ENCODE measurements around the gene SOST. TPM values are rescaled to one million over a fixed set of nuclear protein-coding genes. Genes with fewer than 3 reads are reported as not detected.
A peak's percentile ranks its signal among the peaks of the same experiment; 100 is the strongest.

Gene SOST
- total and polyA plus RNA-seq, 8 donors = not detected

- Histone ChIP-seq H3K9me3 (no peaks in the 10 kb centered on the region), H3K4me1 (no peaks in the 10 kb centered on the region), H3K27me3 (peaks cover 0 to 7% (median 0%) of the 10 kb centered on the region in 4 donors), H3K36me3 (no peaks in the 10 kb centered on the region), H3K27ac (no peak overlapping the region), H3K4me3 (no peak overlapping the region)
- FAIRE-seq = no peak
- DNase-seq = no peak
- TF ChIP-seq CTCF (IDR thresholded peaks at IDR 0.05) = no peak
- no peak for ATAC-seq
- 41 to 53% methylated on average over 6 of the region's 6 CpGs for WGBS, 2 donors
- intact Hi-C loops (cut with DNase I) = loop anchor here (2.0 to 10.0 kb wide), 3 partner anchors 61 to 193 kb away; no protein-coding TSS in a partner anchor
These were observed 505 bp downstream of the SOST start for GRCh38 chr17:43758086-43758485.

- FAIRE-seq = no peak
- no peak for DNase-seq
- H3K27ac ChIP-seq = no peak overlapping the region
- WGBS, 2 donors = 62 to 65% methylated on average over 8 of the region's 8 CpGs
- H3K27me3 ChIP-seq = peaks cover 0 to 7% (median 0%) of the 10 kb centered on the region in 4 donors
- H3K4me1 ChIP-seq = no peaks in the 10 kb centered on the region
- no peak for ATAC-seq
- no peak overlapping the region for H3K4me3 ChIP-seq
- H3K9me3 ChIP-seq = no peaks in the 10 kb centered on the region
- intact Hi-C loops (cut with DNase I) = loop anchor here in 2 of 3 donors (5.0 to 10.0 kb wide), 2 partner anchors 60 to 192 kb away; no protein-coding TSS in a partner anchor
- TF ChIP-seq CTCF (IDR thresholded peaks at IDR 0.05) = no peak
- no peaks in the 10 kb centered on the region for H3K36me3 ChIP-seq
These were observed 1.4 kb downstream of the SOST start for GRCh38 chr17:43757171-43757660.

- no peak overlapping the region for H3K4me3 ChIP-seq
- no peaks in the 10 kb centered on the region for H3K36me3 ChIP-seq
- DNase-seq (no peak), FAIRE-seq (no peak), ATAC-seq (no peak)
- intact Hi-C loops (cut with DNase I) = loop anchor here in 2 of 3 donors (5.0 to 10.0 kb wide), 2 partner anchors 59 to 191 kb away; no protein-coding TSS in a partner anchor
- H3K27me3 ChIP-seq = peaks cover 0 to 7% (median 0%) of the 10 kb centered on the region in 4 donors
- 70 to 81% methylated on average over 6 of the region's 6 CpGs for WGBS, 2 donors
- no peak overlapping the region for H3K27ac ChIP-seq
- TF ChIP-seq CTCF (IDR thresholded peaks at IDR 0.05) = no peak
- no peaks in the 10 kb centered on the region for H3K9me3 ChIP-seq
- H3K4me1 ChIP-seq = no peaks in the 10 kb centered on the region
These were observed 2.4 kb downstream of the SOST start for GRCh38 chr17:43756201-43756600.

- H3K36me3 ChIP-seq = no peaks in the 10 kb centered on the region
- intact Hi-C loops (cut with DNase I) = loop anchor here in 2 of 3 donors (5.0 to 10.0 kb wide), 2 partner anchors 58 to 191 kb away; no protein-coding TSS in a partner anchor
- no peak overlapping the region for H3K27ac ChIP-seq
- H3K4me3 ChIP-seq = peak overlapping the region in 1 of 4 donors; percentile 7
- DNase-seq (peak in 2 of 6 donors; percentile 63 to 68), FAIRE-seq (no peak), ATAC-seq (peak in 3 of 4 donors; percentile 10 to 72 (median 60))
- TF ChIP-seq CTCF (IDR thresholded peaks at IDR 0.05) = no peak
- no peaks in the 10 kb centered on the region for H3K9me3 ChIP-seq
- peaks cover 0 to 7% (median 0%) of the 10 kb centered on the region in 4 donors for H3K27me3 ChIP-seq
- H3K4me1 ChIP-seq = no peaks in the 10 kb centered on the region
- 10 to 13% methylated on average over 51 to 60 of the region's 60 CpGs for WGBS, 2 donors
These were observed 3.2 kb downstream of the SOST start for GRCh38 chr17:43755389-43755875.

- no peak for ATAC-seq
- Histone ChIP-seq H3K36me3 (no peaks in the 10 kb centered on the region), H3K4me1 (no peaks in the 10 kb centered on the region), H3K27ac (no peak overlapping the region), H3K9me3 (no peaks in the 10 kb centered on the region), H3K27me3 (peaks cover 0 to 7% (median 0%) of the 10 kb centered on the region in 4 donors), H3K4me3 (peak overlapping the region in 1 of 4 donors; percentile 7)
- no peak for FAIRE-seq
- intact Hi-C loops (cut with DNase I) = loop anchor here in 2 of 3 donors (5.0 to 10.0 kb wide), 2 partner anchors 58 to 190 kb away; no protein-coding TSS in a partner anchor
- no peak for DNase-seq
- no peak for TF ChIP-seq CTCF (IDR thresholded peaks at IDR 0.05)
- WGBS, 2 donors = 26 to 28% methylated on average over 21 of the region's 21 CpGs
These were observed 3.6 kb downstream of the SOST start for GRCh38 chr17:43754947-43755346.
